HG02884 (cell line): ENCODE data around the gene MUTYH.
"Not testable (repeated sequence)": the region's sequence is repeated elsewhere in the genome, so short reads cannot be mapped to it uniquely, and the experiment has no call there.

Source experiments
- ATAC-seq: cut with Tn5 transposase; IDR thresholded peaks from one replicate; pipeline ENCODE4 v1.9.1; 2021; ENCODE audit warnings: mild to moderate bottlenecking, moderate library complexity; ENCODE audit not compliant: unreplicated experiment

Gene MUTYH

GRCh38 chr1:45325851-45326506, 14.3 kb downstream of the MUTYH start:
- no peak for ATAC-seq

GRCh38 chr1:45322486-45323040, 17.7 kb downstream of the MUTYH start:
- ATAC-seq: no peak

- no peak for ATAC-seq
Observed at GRCh38 chr1:45321444-45321843, 18.8 kb downstream of the MUTYH start.

- ATAC-seq: no peak
Observed at GRCh38 chr1:45319761-45320160, 20.5 kb downstream of the MUTYH start.

DNA sequence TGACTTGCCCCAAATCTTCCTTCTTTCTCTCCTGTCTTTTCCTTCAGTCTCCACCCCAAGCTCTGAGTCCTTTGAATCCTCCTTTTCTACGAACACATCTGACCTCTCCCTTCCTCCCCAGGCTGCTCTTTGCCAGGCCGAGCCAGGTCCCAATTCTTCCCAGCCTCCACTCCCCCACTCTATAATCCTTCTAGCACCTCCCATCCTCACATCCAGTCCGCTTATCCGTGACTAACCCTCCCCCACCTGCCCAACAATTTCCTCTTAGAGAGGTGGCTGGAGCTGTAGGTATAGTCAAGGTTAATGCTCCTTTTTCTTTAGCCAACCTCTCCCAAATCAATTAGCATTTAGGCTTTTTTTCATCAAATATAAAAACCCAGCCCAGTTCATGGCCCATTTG, 23.1 kb downstream of the MUTYH start:
- no peak for ATAC-seq

- ATAC-seq: no peak
Observed at GRCh38 chr1:45314266-45314665, 26.0 kb downstream of the MUTYH start.

GRCh38 chr1:45306905-45307304, 33.3 kb downstream of the MUTYH start:
- no peak for ATAC-seq

DNA sequence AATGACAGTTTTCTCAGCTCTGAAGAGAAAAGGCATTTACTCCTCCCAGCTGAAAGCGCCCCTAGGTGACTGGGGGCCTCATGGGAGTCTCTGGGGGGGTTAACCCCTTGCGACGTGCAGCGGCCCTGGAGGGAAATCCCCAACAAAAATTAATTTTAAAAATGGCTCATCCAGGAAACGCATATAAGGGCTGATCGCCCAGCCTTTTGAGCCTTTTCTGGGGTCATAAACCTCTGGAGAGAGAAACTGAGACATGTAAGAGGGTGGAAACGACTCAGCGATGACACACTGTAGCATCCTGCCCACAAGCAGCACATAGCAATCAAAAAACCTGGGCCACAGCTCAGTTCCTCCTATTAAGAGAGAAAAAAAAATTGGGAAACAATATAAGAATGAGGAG, 33.9 kb downstream of the MUTYH start:
- no peak for ATAC-seq

DNA sequence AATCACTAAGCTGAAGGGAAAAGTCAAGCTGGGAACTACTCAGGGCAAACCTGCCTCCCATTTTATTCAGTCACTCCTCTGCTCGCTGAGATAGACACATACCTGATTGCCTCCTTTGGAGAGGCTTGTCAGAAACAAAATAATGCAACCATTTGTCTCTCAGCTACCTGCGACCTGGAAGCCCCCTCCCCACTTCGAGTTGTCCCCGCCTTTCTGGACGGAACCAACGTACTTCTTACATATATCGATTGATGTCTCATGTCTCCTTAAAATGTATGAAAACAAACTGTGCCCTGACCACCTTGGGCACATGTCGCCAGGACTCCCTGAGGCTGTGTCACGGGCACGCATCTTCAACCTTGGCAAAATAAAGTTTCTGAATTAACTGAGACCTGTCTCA, 35.0 kb downstream of the MUTYH start:
- ATAC-seq: no peak

DNA sequence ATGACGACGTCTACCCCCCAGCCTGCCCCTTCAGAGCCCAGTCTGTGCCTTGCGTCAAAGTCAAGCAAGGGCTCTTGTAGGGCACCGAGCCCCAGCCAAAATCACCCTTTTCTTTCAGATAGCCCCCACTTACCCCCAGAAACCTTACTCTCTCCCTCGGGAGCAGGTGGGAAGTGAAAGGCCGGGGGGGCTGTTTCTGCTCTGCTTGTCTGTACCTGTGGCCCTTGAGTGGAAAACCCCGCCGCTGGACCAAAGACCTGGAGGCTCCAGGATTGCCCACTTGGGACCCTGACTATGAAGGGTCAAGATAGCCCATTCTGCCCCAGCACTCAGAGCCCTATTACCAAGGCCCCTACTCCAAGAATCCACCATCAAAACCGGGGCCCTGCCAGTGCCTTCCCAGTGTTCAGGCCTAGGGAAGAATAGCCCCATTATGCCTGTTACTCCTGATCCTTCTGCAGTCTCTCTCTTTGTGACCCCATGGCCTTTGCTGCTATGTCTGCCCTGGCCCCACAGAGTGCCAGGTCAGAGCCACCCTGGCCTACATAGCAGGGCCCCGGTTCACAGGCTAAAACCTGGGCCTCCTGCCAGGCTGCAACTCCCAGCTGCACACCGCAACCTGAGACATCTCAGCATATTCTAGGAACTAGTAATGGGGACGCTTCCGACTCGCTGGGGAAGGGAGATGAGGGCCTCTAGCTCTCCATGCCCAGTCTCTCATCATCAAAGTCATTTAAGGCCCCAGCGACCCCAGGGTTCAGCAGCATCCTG, 35.7 kb downstream of the MUTYH start:
- no peak for ATAC-seq

DNA sequence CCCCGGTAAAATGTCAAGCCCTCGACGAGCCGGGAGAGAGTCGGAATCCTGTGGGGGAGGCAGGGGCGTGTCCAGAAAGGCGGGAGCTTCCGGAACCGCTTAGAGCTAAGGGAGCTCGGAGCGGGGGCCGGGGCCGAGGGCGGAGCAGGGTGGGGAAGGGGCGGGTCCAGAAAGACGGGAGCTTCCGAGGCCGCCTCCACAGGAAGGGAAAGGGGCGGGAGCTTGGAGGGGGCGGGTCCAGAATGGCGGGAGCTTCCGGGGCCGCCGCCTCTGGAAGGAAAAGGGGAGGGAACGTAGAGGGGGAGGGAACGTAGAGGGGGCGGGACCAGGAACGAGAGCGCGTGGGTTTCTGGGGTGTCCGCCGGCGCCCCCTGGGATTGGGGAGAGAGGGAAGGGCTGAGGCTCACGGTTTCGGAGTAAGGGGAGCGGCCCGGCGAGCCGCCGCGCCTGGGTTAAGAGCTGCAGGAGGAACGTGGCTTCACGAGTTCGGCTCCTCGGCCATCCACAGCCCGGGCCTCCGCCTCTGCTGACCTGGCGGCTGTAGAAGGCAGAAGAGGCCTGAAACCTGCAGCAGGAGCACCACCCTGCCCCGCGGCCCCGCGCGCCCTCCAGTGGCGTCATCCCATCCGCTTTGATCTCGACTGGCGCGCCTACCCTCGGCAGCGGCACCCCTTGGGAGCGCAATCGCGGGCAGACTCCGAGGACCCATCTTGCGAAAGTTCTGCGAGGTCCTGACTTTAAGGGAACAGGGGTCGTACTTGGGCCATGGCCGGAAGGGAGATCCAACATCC, 36.5 kb downstream of the MUTYH start:
- ATAC-seq: peak; percentile 53

DNA sequence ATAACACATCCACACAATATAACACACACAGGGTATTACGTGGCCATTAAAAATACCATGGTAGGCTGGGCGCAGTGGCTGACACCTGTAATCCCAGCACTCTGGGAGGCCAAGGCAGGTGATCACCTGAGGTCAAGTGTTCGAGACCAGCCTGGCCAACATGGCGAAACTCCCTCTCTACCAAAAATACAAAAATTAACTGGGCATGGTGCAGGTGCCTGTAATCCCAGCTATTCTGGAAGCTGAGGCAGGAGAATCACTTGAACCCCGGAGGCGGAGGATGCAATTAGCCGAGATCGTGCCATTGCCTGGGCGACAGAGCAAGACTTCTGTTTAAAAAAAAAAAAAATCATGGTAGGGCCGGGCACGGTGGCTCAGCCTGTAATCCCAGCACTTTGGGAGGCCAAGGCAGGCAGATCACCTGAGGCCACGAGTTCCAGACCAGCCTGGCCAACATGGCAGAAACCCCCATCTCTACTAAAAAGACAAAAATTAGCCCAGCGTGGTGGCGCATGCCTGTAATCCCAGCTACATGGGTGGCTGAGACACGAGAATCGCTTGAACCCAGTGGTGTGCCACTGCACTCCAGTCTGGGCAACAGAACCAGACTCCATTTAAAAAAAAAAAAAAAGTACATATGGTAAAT, 37.6 kb downstream of the MUTYH start:
- no peak for ATAC-seq

DNA sequence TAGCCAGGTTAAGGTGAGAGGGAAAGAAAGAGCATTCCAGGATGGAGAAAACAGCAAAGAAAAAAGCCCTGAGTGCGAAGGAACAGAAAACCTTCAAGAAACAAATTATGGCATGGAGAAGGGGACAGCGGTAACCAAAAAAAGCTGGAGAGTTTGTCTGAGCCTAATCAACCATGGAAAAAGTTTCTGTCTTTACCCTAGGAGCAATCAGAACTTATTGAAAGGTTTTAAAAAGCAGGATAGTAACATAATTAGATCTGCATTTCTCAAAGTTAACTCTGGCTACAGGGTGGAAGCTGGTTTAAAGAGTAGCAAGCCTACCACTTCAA, 39.6 kb downstream of the MUTYH start:
- ATAC-seq: no peak

- no peak for ATAC-seq
Observed at GRCh38 chr1:45299981-45300668, 40.1 kb downstream of the MUTYH start.

DNA sequence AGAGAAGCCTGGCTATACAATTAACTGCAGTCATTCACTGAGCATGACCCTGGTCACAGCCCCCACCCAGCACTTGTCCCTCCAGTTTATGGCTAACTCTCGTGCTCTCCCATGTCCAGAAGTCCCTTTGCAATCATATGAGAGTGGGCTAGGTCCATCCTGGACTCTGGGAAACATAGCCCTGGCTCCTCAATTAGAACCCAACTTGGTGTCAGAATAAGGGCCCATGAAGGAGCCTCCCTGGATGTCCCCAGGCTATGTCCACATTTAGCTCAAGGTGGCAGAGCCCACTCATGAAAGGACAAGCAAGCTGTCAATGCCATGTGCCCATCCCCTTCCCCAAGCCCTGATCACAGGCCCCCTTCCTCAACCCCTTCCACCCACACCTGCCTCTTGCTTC, 40.9 kb downstream of the MUTYH start:
- no peak for ATAC-seq

DNA sequence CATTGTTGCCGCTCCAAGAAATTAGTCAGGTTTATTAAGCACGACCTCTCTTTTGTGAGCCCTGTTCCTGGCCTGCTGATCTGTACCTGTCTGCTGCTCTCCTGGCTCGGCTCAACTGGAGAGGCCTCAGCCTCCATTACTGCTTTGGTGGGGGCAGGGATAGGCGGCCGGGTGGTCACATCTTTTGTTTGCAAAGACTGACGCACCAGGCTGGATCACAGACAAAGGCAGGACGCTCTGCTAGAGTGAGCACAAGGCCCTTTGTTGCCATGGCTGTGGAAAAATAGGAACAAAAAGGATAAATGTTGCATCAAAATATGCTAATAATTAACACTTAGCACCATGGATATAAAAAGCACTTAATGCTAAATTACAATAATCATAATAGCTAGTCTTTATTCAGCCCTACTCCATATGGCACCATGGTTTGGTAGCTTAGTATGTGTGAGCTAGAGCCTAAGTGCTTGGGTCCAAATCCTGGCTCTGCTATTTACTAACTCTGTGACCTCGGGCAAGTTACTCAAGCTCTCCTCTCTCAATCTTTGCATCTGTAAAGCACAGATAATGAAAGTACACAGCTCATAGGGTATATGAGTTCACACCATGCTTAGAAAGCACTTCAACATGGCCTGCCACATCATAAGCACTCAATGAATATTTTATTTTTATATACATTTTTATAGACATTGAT, 42.4 kb downstream of the MUTYH start:
- no peak for ATAC-seq

DNA sequence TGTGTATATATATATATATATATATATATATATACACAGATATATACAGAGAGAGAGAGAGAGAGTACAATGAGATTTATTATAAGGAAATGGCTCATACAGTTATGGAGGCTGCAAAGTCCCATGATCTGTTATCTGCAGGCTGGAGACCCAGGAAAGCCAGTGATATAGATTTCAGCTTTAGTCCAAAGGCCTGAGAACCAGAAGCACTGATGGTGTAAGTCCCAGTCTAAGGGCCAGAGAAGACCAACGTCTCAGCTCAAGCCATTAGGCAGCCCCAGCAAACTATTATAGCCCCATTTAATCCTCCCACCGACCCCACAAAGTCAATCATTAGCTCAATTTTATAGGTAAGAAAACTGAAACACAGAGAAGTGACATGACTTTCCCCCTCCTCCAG, 48.5 kb downstream of the MUTYH start:
- no peak for ATAC-seq

DNA sequence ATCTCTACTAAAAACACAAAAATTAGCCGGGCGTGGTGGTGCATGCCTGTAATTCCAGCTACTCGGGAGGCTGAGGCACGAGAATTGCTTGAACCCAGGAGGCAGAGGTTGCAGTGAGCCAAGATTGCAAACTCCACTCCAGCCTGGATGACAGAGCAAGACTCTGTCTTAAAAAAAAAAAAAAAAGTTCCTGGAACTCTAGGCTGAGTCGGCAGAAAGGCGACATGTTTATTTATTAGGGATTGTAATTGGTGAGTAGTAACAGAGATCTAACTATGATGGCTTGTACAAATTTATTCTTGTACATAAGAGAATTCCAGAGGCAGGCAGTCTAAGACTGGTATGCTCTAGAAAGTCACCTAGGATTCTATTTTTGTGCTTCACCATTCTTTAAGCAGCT, 49.2 kb downstream of the MUTYH start:
- ATAC-seq: not testable (repeated sequence)

- not testable (repeated sequence) for ATAC-seq
Observed at GRCh38 chr1:45286521-45286920, 53.7 kb downstream of the MUTYH start.

- not testable (repeated sequence) for ATAC-seq
Observed at GRCh38 chr1:45284858-45285257, 55.4 kb downstream of the MUTYH start.
